Body of pancreas (tissue), 4 donors: ENCODE results near the gene KIF3B.

Experiments
- POLR2A ChIP-seq, 3 donors: fragments of 450-650 bp; IDR thresholded peaks; one replicate each; pipeline ENCODE4 v1.6.1; 2016; ENCODE audit warnings: antibody characterized with exemption in 3 of 3, mild to moderate bottlenecking in 2 of 3
- TF ChIP-seq, protein P1 (sequence below), 7 experiments: fragments of 450-650 bp in 4 of 7; fragments of 200-600 bp in 3 of 7; sonication (generic) in 3 of 7; IDR thresholded peaks; one replicate each; pipeline ENCODE4 v1.5.1; 2016 to 2019; ENCODE audit warnings: antibody characterized with exemption in 7 of 7

DNA sequence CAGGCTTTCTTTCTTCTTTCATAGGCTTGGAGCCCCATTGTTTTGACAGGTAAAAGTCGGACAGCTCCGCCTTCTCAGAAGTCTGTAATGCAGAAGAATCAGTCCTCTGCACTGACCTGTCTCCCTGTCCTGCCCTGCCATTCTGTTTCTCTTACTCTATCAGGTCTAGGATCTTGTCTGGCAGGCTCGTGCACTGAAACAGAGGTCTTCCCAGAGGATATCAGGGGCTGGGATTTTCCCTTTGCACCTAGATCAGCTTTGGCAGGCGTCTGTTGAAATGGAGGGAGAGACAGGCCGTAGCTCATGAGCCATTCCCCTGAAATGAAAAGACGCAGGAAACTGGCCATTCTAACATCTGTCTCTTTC, 25.0 kb downstream of the KIF3B start:
- TF ChIP-seq, protein P1, sequence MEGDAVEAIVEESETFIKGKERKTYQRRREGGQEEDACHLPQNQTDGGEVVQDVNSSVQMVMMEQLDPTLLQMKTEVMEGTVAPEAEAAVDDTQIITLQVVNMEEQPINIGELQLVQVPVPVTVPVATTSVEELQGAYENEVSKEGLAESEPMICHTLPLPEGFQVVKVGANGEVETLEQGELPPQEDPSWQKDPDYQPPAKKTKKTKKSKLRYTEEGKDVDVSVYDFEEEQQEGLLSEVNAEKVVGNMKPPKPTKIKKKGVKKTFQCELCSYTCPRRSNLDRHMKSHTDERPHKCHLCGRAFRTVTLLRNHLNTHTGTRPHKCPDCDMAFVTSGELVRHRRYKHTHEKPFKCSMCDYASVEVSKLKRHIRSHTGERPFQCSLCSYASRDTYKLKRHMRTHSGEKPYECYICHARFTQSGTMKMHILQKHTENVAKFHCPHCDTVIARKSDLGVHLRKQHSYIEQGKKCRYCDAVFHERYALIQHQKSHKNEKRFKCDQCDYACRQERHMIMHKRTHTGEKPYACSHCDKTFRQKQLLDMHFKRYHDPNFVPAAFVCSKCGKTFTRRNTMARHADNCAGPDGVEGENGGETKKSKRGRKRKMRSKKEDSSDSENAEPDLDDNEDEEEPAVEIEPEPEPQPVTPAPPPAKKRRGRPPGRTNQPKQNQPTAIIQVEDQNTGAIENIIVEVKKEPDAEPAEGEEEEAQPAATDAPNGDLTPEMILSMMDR (IDR thresholded peaks at IDR 0.05), result no peak
- TF ChIP-seq POLR2A (IDR thresholded peaks at IDR 0.05), result no peak
